MCF 10A (cell line): Measurements from ENCODE around the gene TRPC4AP. TPM values are rescaled to one million over a fixed set of nuclear protein-coding genes. Genes with fewer than 3 reads are reported as not detected.

Source experiments
- BruUV-seq: library from RNA; stranded (reverse); fragments of 400-500 nt; replicated peaks from 2 replicates; lab custom pipeline; 2021; lab: Mats Ljungman, UMichigan
- CTCF ChIA-PET: fragments of 300-600 bp; sonication (Branson Sonifier 250); formaldehyde crosslinking; extraction: SDS; loops from one replicate; lab custom pipeline; 2021; ENCODE audit warnings: antibody characterized with exemption, inconsistent platforms; lab: Yijun Ruan, JAX
- POLR2A ChIA-PET: fragments of 300-600, 350-650 bp; sonication (Branson Sonifier 250); formaldehyde crosslinking; extraction: SDS; loops from one replicate; lab custom pipeline; 2020; ENCODE audit warnings: antibody characterized with exemption, inconsistent platforms; lab: Yijun Ruan, JAX
- DNase-seq: peaks from one replicate; pipeline ENCODE4 v3.0.0-alpha.2; 2018; ENCODE audit not compliant: unreplicated experiment
- H3K27ac Mint-ChIP-seq: one replicate; pipeline ENCODE4 v1.8.0; 2022; ENCODE audit warnings: mild to moderate bottlenecking, low read depth, mixed read lengths; ENCODE audit not compliant: unreplicated experiment
- H3K27me3 Mint-ChIP-seq: one replicate; pipeline ENCODE4 v1.8.0; 2022; ENCODE audit warnings: mixed read lengths; ENCODE audit not compliant: insufficient read depth, unreplicated experiment
- H3K36me3 Mint-ChIP-seq: one replicate; pipeline ENCODE4 v1.8.0; 2022; ENCODE audit warnings: mild to moderate bottlenecking, moderate library complexity, mixed read lengths; ENCODE audit not compliant: insufficient read depth, unreplicated experiment
- H3K4me1 Mint-ChIP-seq: one replicate; pipeline ENCODE4 v1.8.0; 2022; ENCODE audit warnings: mixed read lengths; ENCODE audit not compliant: insufficient read depth, unreplicated experiment
- H3K4me3 Mint-ChIP-seq: one replicate; pipeline ENCODE4 v1.8.0; 2022; ENCODE audit warnings: mild to moderate bottlenecking, moderate library complexity, mixed read lengths; ENCODE audit not compliant: unreplicated experiment
- H3K9me3 Mint-ChIP-seq: one replicate; pipeline ENCODE4 v1.8.0; 2022; ENCODE audit warnings: mixed read lengths; ENCODE audit not compliant: unreplicated experiment
- intact Hi-C: fragments of 100-400 bp; cut with micrococcal nuclease; formaldehyde crosslinking; loops from 2 replicates; pipeline ENCODE4 v1.14.1; 2022
- microRNA-seq: library from miRNA; unstranded; fragments of <30 nt; microRNA quantifications from one replicate; pipeline ENCODE4 v1.2.0, GENCODE V29; 2022
- total RNA-seq: library from RNA; stranded (reverse); gene quantifications from 2 replicates; pipeline ENCODE4 v1.2.3, GENCODE V29; 2022
- TF ChIP-seq, protein P1 (sequence below): fragments of 200-600 bp; IDR thresholded peaks from one replicate; pipeline ENCODE4 v1.8.0; 2022; ENCODE audit warnings: antibody characterized with exemption, mild to moderate bottlenecking; ENCODE audit not compliant: unreplicated experiment

TRPC4AP gene
- total RNA-seq, 1 experiment from 2014 or later, result 51.8 TPM

DNA sequence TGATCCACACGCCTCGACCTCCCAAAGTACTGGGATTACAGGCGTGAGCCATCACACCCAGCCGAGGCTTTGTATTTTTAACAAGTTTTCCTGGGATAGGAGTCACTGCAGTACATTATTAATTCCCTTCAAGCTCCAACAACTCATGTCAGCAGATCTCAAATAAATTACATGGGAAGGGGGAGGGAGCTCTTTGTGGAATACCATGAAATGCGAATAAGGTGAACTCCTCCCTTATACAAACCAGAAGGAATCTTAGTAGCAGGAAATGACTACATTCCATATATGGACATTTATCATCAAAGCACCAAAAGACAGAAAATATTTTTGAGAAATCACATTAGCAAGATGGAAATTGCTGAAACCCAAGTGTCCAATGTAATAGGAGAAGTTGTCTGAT is 139.9 kb downstream of the TRPC4AP start:
- CTCF ChIA-PET, result interaction anchor here (0.7 to 13.1 kb wide), 5 partner anchors 14 to 144 kb away, joined by 3 to 279 read pairs (median 4); partner anchors contain the start of genes ACSS2 and GGT7
- H3K36me3 Mint-ChIP-seq, result peaks cover 31% of the 10 kb centered on the region
- DNase-seq, result no peak

More for the DNA sequence above, 139.9 kb downstream of the TRPC4AP start:
- no peaks in the 10 kb centered on the region for H3K9me3 Mint-ChIP-seq
- intact Hi-C loops, result no loop called here
- peaks cover 28% of the 10 kb centered on the region for H3K4me1 Mint-ChIP-seq
- POLR2A ChIA-PET, result interaction anchor here (0.7 to 4.2 kb wide), 5 partner anchors 8 to 84 kb away, joined by 3 to 32 read pairs (median 3); partner anchors contain the start of gene ACSS2
- H3K4me3 Mint-ChIP-seq, result no peak overlapping the region
- BruUV-seq, result no TSS peak
- TF ChIP-seq, protein P1, sequence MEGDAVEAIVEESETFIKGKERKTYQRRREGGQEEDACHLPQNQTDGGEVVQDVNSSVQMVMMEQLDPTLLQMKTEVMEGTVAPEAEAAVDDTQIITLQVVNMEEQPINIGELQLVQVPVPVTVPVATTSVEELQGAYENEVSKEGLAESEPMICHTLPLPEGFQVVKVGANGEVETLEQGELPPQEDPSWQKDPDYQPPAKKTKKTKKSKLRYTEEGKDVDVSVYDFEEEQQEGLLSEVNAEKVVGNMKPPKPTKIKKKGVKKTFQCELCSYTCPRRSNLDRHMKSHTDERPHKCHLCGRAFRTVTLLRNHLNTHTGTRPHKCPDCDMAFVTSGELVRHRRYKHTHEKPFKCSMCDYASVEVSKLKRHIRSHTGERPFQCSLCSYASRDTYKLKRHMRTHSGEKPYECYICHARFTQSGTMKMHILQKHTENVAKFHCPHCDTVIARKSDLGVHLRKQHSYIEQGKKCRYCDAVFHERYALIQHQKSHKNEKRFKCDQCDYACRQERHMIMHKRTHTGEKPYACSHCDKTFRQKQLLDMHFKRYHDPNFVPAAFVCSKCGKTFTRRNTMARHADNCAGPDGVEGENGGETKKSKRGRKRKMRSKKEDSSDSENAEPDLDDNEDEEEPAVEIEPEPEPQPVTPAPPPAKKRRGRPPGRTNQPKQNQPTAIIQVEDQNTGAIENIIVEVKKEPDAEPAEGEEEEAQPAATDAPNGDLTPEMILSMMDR, result no peak
- H3K27me3 Mint-ChIP-seq, result no peaks in the 10 kb centered on the region
- no peak overlapping the region for H3K27ac Mint-ChIP-seq

Small RNA genes within 50 kb of the gene (microRNA-seq; reads per million reads assigned to microRNA genes)
- not detected for gene MIR499A
- not detected for gene MIR499B

Other genes starting within 250 kb of the TRPC4AP start
- 2.5 and 3.2 TPM in 2 replicates for gene GGT7, start 220.0 kb downstream of the TRPC4AP start, total RNA-seq
- 36.6 and 42.0 TPM in 2 replicates for gene ACSS2, start 216.2 kb downstream of the TRPC4AP start, total RNA-seq
- 94.6 and 115 TPM in 2 replicates for gene GSS, start 137.0 kb downstream of the TRPC4AP start, total RNA-seq
- 0.07 and 0.27 TPM in 2 replicates for gene MYH7B, start 136.9 kb downstream of the TRPC4AP start, total RNA-seq
- 23.6 and 30.2 TPM in 2 replicates for gene EDEM2, start 54.5 kb upstream of the TRPC4AP start, total RNA-seq
- 27.4 and 34.6 TPM in 2 replicates for gene PROCR, start 79.3 kb upstream of the TRPC4AP start, total RNA-seq
- 0.10 TPM in 1 of 2 replicates, not detected in the other for gene MMP24, start 133.9 kb upstream of the TRPC4AP start, total RNA-seq
- gene MMP24OS, start 185.3 kb upstream of the TRPC4AP start, total RNA-seq, result 43.2 and 52.2 TPM in 2 replicates
- 322 and 354 TPM in 2 replicates for gene EIF6, start 192.0 kb upstream of the TRPC4AP start, total RNA-seq
- not detected in 2 replicates for gene FAM83C, start 199.6 kb upstream of the TRPC4AP start, total RNA-seq